Omental fat pad (tissue), 4 donors: Measurements from ENCODE around the gene IL12A. TPM values are rescaled to one million over a fixed set of nuclear protein-coding genes. Genes with fewer than 3 reads are reported as not detected.

Source experiments
- ATAC-seq: fragments of 150-250 bp; one replicate; pipeline ENCODE4 v1.9.1; 2016; ENCODE audit warnings: mild to moderate bottlenecking, moderate library complexity; ENCODE audit not compliant: low FRiP score
- DNase-seq: peaks from one replicate; pipeline ENCODE4 v3.0.0-alpha.2; 2019; ENCODE audit warnings: low spot score
- CTCF ChIP-seq, 3 donors: fragments of 450-650 bp; IDR thresholded peaks; one replicate each; pipeline ENCODE4 v1.5.1; 2016 to 2017; ENCODE audit warnings: antibody characterized with exemption in 3 of 3, mild to moderate bottlenecking in 3 of 3, moderate library complexity in 2 of 3
- total RNA-seq, 4 donors: library from RNA; depleted of rRNA; stranded (reverse); fragments of >200 nt; gene quantifications; one replicate each; pipeline ENCODE4 v1.1.0, GENCODE V29; 2016

IL12A gene
- total RNA-seq, 4 donors from 2014 or later = 1.1 to 2.8 (median 2.4) TPM; not detected in 1

- no peak for DNase-seq
- TF ChIP-seq CTCF (IDR thresholded peaks at IDR 0.05) = no peak
- no peak for ATAC-seq
These were observed 11.3 kb upstream of the IL12A start for GRCh38 chr3:159977295-159977694.

- ATAC-seq (no peak), DNase-seq (no peak)
- no peak for TF ChIP-seq CTCF (IDR thresholded peaks at IDR 0.05)
These were observed 10.3 kb upstream of the IL12A start for GRCh38 chr3:159978353-159978752.

- TF ChIP-seq CTCF (IDR thresholded peaks at IDR 0.05) = no peak
- DNase-seq (no peak), ATAC-seq (no peak)
These were observed 9.5 kb upstream of the IL12A start for GRCh38 chr3:159978918-159979703.

GRCh38 chr3:159982442-159982974, 6.1 kb upstream of the IL12A start:
- DNase-seq (no peak), ATAC-seq (no peak)
- no peak for TF ChIP-seq CTCF (IDR thresholded peaks at IDR 0.05)

- TF ChIP-seq CTCF (IDR thresholded peaks at IDR 0.05) = no peak
- DNase-seq (no peak), ATAC-seq (no peak)
These were observed 1.3 kb upstream of the IL12A start for GRCh38 chr3:159987291-159987711.

- DNase-seq = no peak
- ATAC-seq = no peak
- TF ChIP-seq CTCF (IDR thresholded peaks at IDR 0.05) = no peak
These were observed 1.6 kb downstream of the IL12A start for GRCh38 chr3:159989973-159990846.
